Smooth muscle cell (in vitro differentiated cells): ENCODE results near the gene PHETA2. TPM values are rescaled to one million over a fixed set of nuclear protein-coding genes. Genes with fewer than 3 reads are reported as not detected.
"Not testable (repeated sequence)": the region's sequence is repeated elsewhere in the genome, so short reads cannot be mapped to it uniquely, and the experiment has no call there.

Source experiments
- DNase-seq: peaks from one replicate; lab custom pipeline; 2025; ENCODE audit not compliant: unreplicated experiment; lab: John Stamatoyannopoulos, UW
- H2AFZ ChIP-seq: fragments of 200-600 bp; sonication (generic); 2 replicates; pipeline ENCODE4 v1.6.0; 2016; ENCODE audit warnings: antibody characterized with exemption, low read depth, mild to moderate bottlenecking
- H3F3A ChIP-seq: fragments of 200-600 bp; sonication (generic); 2 replicates; pipeline ENCODE4 v1.6.0; 2017; ENCODE audit warnings: antibody characterized with exemption, low read depth
- H3K27ac ChIP-seq: fragments of 200-600 bp; sonication (generic); 2 replicates; pipeline ENCODE4 v1.5.1; 2016; ENCODE audit warnings: low read depth, mild to moderate bottlenecking
- H3K27me3 ChIP-seq: fragments of 200-600 bp; sonication (generic); 2 replicates; pipeline ENCODE4 v1.6.1; 2016; ENCODE audit warnings: low read depth, mild to moderate bottlenecking
- H3K36me3 ChIP-seq: fragments of 200-600 bp; sonication (generic); 2 replicates; pipeline ENCODE4 v1.5.1; 2016; ENCODE audit warnings: low read depth
- H3K4me1 ChIP-seq: fragments of 200-600 bp; sonication (generic); 2 replicates; pipeline ENCODE4 v1.5.1; 2016; ENCODE audit warnings: low read depth
- H3K4me2 ChIP-seq: fragments of 200-600 bp; sonication (generic); 2 replicates; pipeline ENCODE4 v1.6.0; 2016; ENCODE audit warnings: mild to moderate bottlenecking
- H3K4me3 ChIP-seq: fragments of 200-600 bp; sonication (generic); 2 replicates; pipeline ENCODE4 v1.5.1; 2016; ENCODE audit warnings: mild to moderate bottlenecking
- H3K79me2 ChIP-seq: fragments of 200-600 bp; sonication (generic); 2 replicates; pipeline ENCODE4 v1.6.0; 2016; ENCODE audit warnings: low read depth, mild to moderate bottlenecking
- H3K9ac ChIP-seq: fragments of 200-600 bp; sonication (generic); 2 replicates; pipeline ENCODE4 v1.6.0; 2016; ENCODE audit warnings: low read depth
- H3K9me3 ChIP-seq: fragments of 200-600 bp; sonication (generic); replicated peaks from 2 replicates; pipeline ENCODE4 v1.5.1; 2016; ENCODE audit warnings: low read depth
- H4K20me1 ChIP-seq: fragments of 200-600 bp; sonication (generic); 2 replicates; pipeline ENCODE4 v1.6.0; 2016; ENCODE audit warnings: low read depth
- WGBS: methylation state at CpG from one replicate; pipeline ENCODE4 v1.1.7; 2016; ENCODE audit warnings: low lambda C conversion rate; 5-methylcytosine and 5-hydroxymethylcytosine counted together
- polyA plus RNA-seq: library from polyadenylated mRNA; unstranded; fragments of >200 nt; fragmentation: Nextera tagmentation; extraction: Ambion mirVana; gene quantifications from 2 replicates; pipeline ENCODE4 v1.2.1, GENCODE V29; 2016
- total RNA-seq: library from RNA; depleted of rRNA; stranded (reverse); fragments of >200 nt; gene quantifications from 2 replicates; pipeline ENCODE4 v1.2.3, GENCODE V29; 2014
- TF ChIP-seq, protein P1 (sequence below): fragments of 200-600 bp; sonication (generic); IDR thresholded peaks from 2 replicates; pipeline ENCODE4 v1.5.1; 2017; ENCODE audit warnings: borderline replicate concordance, mild to moderate bottlenecking, antibody characterized with exemption; ENCODE audit not compliant: insufficient read depth, poor library complexity, severe bottlenecking

Gene PHETA2
- total and polyA plus RNA-seq, 2 experiments from 2014 or later: 6.7 to 15.9 TPM

DNA sequence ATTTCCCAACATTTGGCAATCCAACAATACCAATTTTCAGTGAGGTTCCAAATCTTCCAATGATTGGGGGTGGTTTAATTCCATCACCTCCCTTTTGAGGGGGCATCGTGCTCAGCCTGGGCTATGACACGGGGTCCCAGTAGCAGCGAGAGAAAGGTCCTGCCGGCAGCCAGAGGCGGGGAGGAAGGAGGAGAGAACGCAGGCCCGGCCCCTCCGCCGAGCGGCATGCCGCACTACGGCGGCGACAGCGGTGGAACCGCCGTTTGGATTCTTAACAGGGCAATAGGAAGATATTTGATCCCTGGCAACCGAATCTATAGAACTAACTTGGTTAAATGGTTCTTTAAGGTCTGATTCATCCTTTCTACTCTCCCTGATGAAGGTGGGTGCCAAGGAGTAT, 34.8 kb downstream of the PHETA2 start:
- H3K9me3 ChIP-seq: peaks cover under 1% of the 10 kb centered on the region
- no peaks in the 10 kb centered on the region for H3K79me2 ChIP-seq
- H3K4me1 ChIP-seq: peaks cover 8% of the 10 kb centered on the region
- no peak overlapping the region for H3K9ac ChIP-seq
- no peak for DNase-seq
- H3F3A ChIP-seq: no peaks in the 10 kb centered on the region
- no peak overlapping the region for H3K4me2 ChIP-seq
- no peaks in the 10 kb centered on the region for H3K36me3 ChIP-seq
- TF ChIP-seq, protein P1, sequence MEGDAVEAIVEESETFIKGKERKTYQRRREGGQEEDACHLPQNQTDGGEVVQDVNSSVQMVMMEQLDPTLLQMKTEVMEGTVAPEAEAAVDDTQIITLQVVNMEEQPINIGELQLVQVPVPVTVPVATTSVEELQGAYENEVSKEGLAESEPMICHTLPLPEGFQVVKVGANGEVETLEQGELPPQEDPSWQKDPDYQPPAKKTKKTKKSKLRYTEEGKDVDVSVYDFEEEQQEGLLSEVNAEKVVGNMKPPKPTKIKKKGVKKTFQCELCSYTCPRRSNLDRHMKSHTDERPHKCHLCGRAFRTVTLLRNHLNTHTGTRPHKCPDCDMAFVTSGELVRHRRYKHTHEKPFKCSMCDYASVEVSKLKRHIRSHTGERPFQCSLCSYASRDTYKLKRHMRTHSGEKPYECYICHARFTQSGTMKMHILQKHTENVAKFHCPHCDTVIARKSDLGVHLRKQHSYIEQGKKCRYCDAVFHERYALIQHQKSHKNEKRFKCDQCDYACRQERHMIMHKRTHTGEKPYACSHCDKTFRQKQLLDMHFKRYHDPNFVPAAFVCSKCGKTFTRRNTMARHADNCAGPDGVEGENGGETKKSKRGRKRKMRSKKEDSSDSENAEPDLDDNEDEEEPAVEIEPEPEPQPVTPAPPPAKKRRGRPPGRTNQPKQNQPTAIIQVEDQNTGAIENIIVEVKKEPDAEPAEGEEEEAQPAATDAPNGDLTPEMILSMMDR: no peak
- no peak overlapping the region for H3K4me3 ChIP-seq
- 68% methylated on average over 18 of the region's 18 CpGs for WGBS
- no peak overlapping the region for H2AFZ ChIP-seq
- H3K27me3 ChIP-seq: no peaks in the 10 kb centered on the region
- H4K20me1 ChIP-seq: peaks cover 7% of the 10 kb centered on the region
- no peak overlapping the region for H3K27ac ChIP-seq

- WGBS: 52% methylated on average over 4 of the region's 4 CpGs
- H2AFZ ChIP-seq: no peak overlapping the region
- H3K27ac ChIP-seq: no peak overlapping the region
- H3K4me3 ChIP-seq: no peak overlapping the region
- peaks cover 7% of the 10 kb centered on the region for H4K20me1 ChIP-seq
- TF ChIP-seq, protein P1: no peak
- no peaks in the 10 kb centered on the region for H3K36me3 ChIP-seq
- no peaks in the 10 kb centered on the region for H3K79me2 ChIP-seq
- no peak overlapping the region for H3K9ac ChIP-seq
- no peak overlapping the region for H3K4me2 ChIP-seq
- no peaks in the 10 kb centered on the region for H3K9me3 ChIP-seq
- no peaks in the 10 kb centered on the region for H3F3A ChIP-seq
- H3K4me1 ChIP-seq: peaks cover 8% of the 10 kb centered on the region
- no peak for DNase-seq
- no peaks in the 10 kb centered on the region for H3K27me3 ChIP-seq
These were observed 37.8 kb downstream of the PHETA2 start for GRCh38 chr22:42111798-42112197.

GRCh38 chr22:42112793-42113192, 38.7 kb downstream of the PHETA2 start:
- not testable (repeated sequence) for H3K79me2 ChIP-seq, H3F3A ChIP-seq, H3K9ac ChIP-seq, H4K20me1 ChIP-seq, H3K4me3 ChIP-seq, H2AFZ ChIP-seq, H3K36me3 ChIP-seq, DNase-seq, H3K27ac ChIP-seq, H3K4me1 ChIP-seq, H3K27me3 ChIP-seq, H3K9me3 ChIP-seq
- H3K4me2 ChIP-seq: peak overlapping the region; percentile 0
- WGBS: 10% methylated on average over 4 of the region's 4 CpGs

DNA sequence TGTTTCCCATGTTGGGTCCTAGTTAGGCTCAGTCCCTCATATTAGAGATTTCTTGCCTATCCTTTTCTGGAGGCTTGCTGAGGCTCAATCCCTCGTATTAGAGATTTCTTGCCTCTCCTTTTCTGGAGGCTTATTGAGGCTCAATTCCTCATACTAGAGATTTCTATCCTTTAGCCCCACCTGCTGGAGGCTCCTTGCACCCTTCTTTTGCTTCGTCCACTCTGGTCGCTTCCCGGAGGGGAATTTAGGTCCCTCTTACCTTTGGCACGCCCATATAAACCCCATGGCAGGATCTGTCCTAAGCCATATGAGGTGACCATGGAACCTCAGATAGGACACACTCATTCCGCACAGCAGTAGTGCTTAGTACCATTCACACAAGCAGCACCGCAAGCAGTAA, 40.7 kb downstream of the PHETA2 start:
- Histone ChIP-seq H3K9me3 (no peaks in the 10 kb centered on the region), H3K27ac (peak overlapping the region; percentile 72), H3K4me3 (peak overlapping the region; percentile 24), H3K9ac (peak overlapping the region; percentile 58), H3F3A (no peaks in the 10 kb centered on the region), H2AFZ (no peak overlapping the region), H3K4me1 (peaks cover 8% of the 10 kb centered on the region), H3K79me2 (no peaks in the 10 kb centered on the region), H3K4me2 (peak overlapping the region; percentile 77), H4K20me1 (peaks cover 7% of the 10 kb centered on the region), H3K27me3 (no peaks in the 10 kb centered on the region), H3K36me3 (no peaks in the 10 kb centered on the region)
- DNase-seq: no peak
- TF ChIP-seq, protein P1: peak; percentile 59
- 21% methylated on average over 7 of the region's 7 CpGs for WGBS

- not testable (repeated sequence) for H3K9me3 ChIP-seq, H3K36me3 ChIP-seq, DNase-seq, H3K27me3 ChIP-seq, H3K4me1 ChIP-seq, H4K20me1 ChIP-seq, H3K79me2 ChIP-seq, H3F3A ChIP-seq, H2AFZ ChIP-seq
- Histone ChIP-seq H3K9ac (peak overlapping the region; percentile 58), H3K27ac (peak overlapping the region; percentile 72), H3K4me3 (peak overlapping the region; percentile 24), H3K4me2 (peak overlapping the region; percentile 77)
- WGBS: 32% methylated on average over 6 of the region's 6 CpGs
These were observed 41.4 kb downstream of the PHETA2 start for GRCh38 chr22:42115420-42115830.
